ENCODE measurements around the gene BABAM1.

The BABAM1 gene

GRCh38 chr19:17244618-17245534 is 22.4 kb upstream of the BABAM1 start:
- Histone ChIP-seq H3K9me2 (replicated peaks; ENCODE audit: control insufficient read depth, low read length) (no peaks in the 10 kb centered on the region), H3F3A (ENCODE audit: control insufficient read depth, insufficient read depth) (peaks cover 10% of the 10 kb centered on the region), H3K4me2 (ENCODE audit: low read length) (peak overlapping the region; percentile 89), H3K79me2 (ENCODE audit: control insufficient read depth, low read length) (peaks cover 52% of the 10 kb centered on the region), H4K20me1 (ENCODE audit: control insufficient read depth, insufficient read depth, low read depth, low read length) (peaks cover 14% of the 10 kb centered on the region), H3K27me3 (ENCODE audit: control insufficient read depth, low read length) (no peaks in the 10 kb centered on the region), H3K4me3 (ENCODE audit: low read length) (peak overlapping the region; percentile 88), H3K27ac (ENCODE audit: low read depth, low read length) (peak overlapping the region; percentile 53), H3K36me3 (ENCODE audit: control insufficient read depth, low read length) (peaks cover 20% of the 10 kb centered on the region), H3K9me3 (ENCODE audit: control insufficient read depth, insufficient read depth, low read length) (no peaks in the 10 kb centered on the region), H3K4me1 (ENCODE audit: control insufficient read depth, low read length) (peaks cover 39% of the 10 kb centered on the region)
- no peak for TF ChIP-seq CTCF (IDR thresholded peaks at IDR 0.05; ENCODE audit: low read depth, low read length, poor library complexity, severe bottlenecking)

GRCh38 chr19:17245535-17245984 is 21.7 kb upstream of the BABAM1 start, which contains the start of gene NR2F6:
Gene NR2F6, minus strand, starts transcription at chr19:17245919. Its CDS starts 699 bp downstream, at chr19:17245220.
- peak within 1 kb of the TSS; percentile 88 for H3K4me3 ChIP-seq (ENCODE audit: low read length)
- no peaks in the 10 kb centered on the region for H3K9me3 ChIP-seq (ENCODE audit: control insufficient read depth, insufficient read depth, low read length)
- H3K9me2 ChIP-seq (replicated peaks; ENCODE audit: control insufficient read depth, low read length) = no peaks in the 10 kb centered on the region
- peak within 1 kb of the TSS; percentile 78 for H3K27ac ChIP-seq (ENCODE audit: low read depth, low read length)
- peaks cover 10% of the 10 kb centered on the region for H3F3A ChIP-seq (ENCODE audit: control insufficient read depth, insufficient read depth)
- H3K4me2 ChIP-seq (ENCODE audit: low read length) = peak within 1 kb of the TSS; percentile 94
- peaks cover 13% of the 10 kb centered on the region for H3K36me3 ChIP-seq (ENCODE audit: control insufficient read depth, low read length)
- peaks cover 46% of the 10 kb centered on the region for H3K79me2 ChIP-seq (ENCODE audit: control insufficient read depth, low read length)
- peaks cover 14% of the 10 kb centered on the region for H4K20me1 ChIP-seq (ENCODE audit: control insufficient read depth, insufficient read depth, low read depth, low read length)
- H3K4me1 ChIP-seq (ENCODE audit: control insufficient read depth, low read length) = peaks cover 39% of the 10 kb centered on the region
- TF ChIP-seq EZH2phosphoT487 (IDR thresholded peaks at IDR 0.05; ENCODE audit: borderline replicate concordance, low read length) = no peak
- no peak for TF ChIP-seq CTCF (IDR thresholded peaks at IDR 0.05; ENCODE audit: low read depth, low read length, poor library complexity, severe bottlenecking)
- no peaks in the 10 kb centered on the region for H3K27me3 ChIP-seq (ENCODE audit: control insufficient read depth, low read length)

- Histone ChIP-seq H3K9me2 (replicated peaks; ENCODE audit: control insufficient read depth, low read length) (no peaks in the 10 kb centered on the region), H4K20me1 (ENCODE audit: control insufficient read depth, insufficient read depth, low read depth, low read length) (peaks cover 14% of the 10 kb centered on the region), H3K79me2 (ENCODE audit: control insufficient read depth, low read length) (peaks cover 34% of the 10 kb centered on the region), H3F3A (ENCODE audit: control insufficient read depth, insufficient read depth) (peaks cover 10% of the 10 kb centered on the region), H3K27me3 (ENCODE audit: control insufficient read depth, low read length) (no peaks in the 10 kb centered on the region), H3K4me1 (ENCODE audit: control insufficient read depth, low read length) (peaks cover 39% of the 10 kb centered on the region), H3K36me3 (ENCODE audit: control insufficient read depth, low read length) (peaks cover 4% of the 10 kb centered on the region), H3K9me3 (ENCODE audit: control insufficient read depth, insufficient read depth, low read length) (no peaks in the 10 kb centered on the region), H3K4me2 (ENCODE audit: low read length) (peak overlapping the region; percentile 94), H3K27ac (ENCODE audit: low read depth, low read length) (peak overlapping the region; percentile 78), H3K4me3 (ENCODE audit: low read length) (peak overlapping the region; percentile 76)
- TF ChIP-seq EZH2phosphoT487 (IDR thresholded peaks at IDR 0.05; ENCODE audit: borderline replicate concordance, low read length) (no peak), CTCF (IDR thresholded peaks at IDR 0.05; ENCODE audit: low read depth, low read length, poor library complexity, severe bottlenecking) (no peak)
These were observed 20.4 kb upstream of the BABAM1 start for GRCh38 chr19:17246681-17247425.

Measured in DOHH2 (cell line).